ENCODE data around the gene TANGO2. TPM values are rescaled to one million over a fixed set of nuclear protein-coding genes. Genes with fewer than 3 reads are reported as not detected.

TANGO2 gene
- total RNA-seq, 1 experiment from 2014 or later = 14.6 TPM

DNA sequence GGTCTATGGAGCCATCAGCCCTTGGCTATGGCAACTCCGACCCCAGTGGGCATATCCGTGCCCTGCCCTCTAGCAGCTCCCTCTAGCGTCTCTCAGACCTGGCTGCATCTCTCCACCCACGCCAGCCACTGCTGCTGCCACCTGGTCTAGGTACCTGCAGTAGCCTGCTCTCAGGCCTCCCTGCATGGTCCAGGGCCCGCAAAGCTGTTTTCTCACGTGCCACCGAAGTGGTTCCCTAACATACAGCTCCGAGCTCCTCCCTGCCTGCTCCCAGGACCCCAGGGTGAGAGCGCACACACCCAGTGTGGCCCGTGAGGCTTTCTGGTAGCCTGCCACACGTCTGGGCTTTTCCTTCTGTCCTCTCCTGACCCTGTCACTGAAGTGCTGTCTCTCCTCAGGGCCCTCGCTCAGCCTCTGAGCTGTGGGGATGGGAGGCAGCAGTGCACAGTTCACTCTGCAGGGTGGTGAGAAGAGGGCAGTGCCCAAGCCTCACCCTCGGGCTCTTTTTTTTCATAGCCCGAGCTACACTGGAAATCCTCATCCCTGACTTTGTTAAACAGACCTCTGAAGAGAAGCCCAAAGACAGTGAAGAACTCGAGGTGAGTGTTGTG is 73.4 kb downstream of the TANGO2 start:
- no peaks in the 10 kb centered on the region for H3K79me2 ChIP-seq (ENCODE audit: insufficient read depth, low read length)
- DNase-seq = no peak

More for the DNA sequence above, 73.4 kb downstream of the TANGO2 start:
- no peaks in the 10 kb centered on the region for H3K4me1 ChIP-seq (ENCODE audit: insufficient read depth, low read length)
- no peak overlapping the region for H2AK5ac ChIP-seq (ENCODE audit: insufficient read length, low read length)
- no peak for TF ChIP-seq CTCF (conservative IDR thresholded peaks at IDR 0.05)
- no peak overlapping the region for H3K56ac ChIP-seq (ENCODE audit: insufficient read length, low read depth, low read length)
- no peaks in the 10 kb centered on the region for H3K9me3 ChIP-seq (ENCODE audit: control insufficient read depth, low read depth, low read length)
- Mint-ChIP-seq H3K27ac (no peak overlapping the region), H3K4me3 (no peak overlapping the region; a peak in 1 of 5 replicates), H3K9me3 (no peaks in the 10 kb centered on the region), H3K27me3 (ENCODE audit: low read depth) (no peaks in the 10 kb centered on the region; the same call in 1 of the 2 replicates), H3K4me1 (peaks cover 0 to 4% of the 10 kb centered on the region in 2 experiments; a peak in 1 of 4 replicates), H3K36me3 (ENCODE audit: insufficient read depth in 1 of 3, low read depth in 3 of 3) (peaks cover 82 to 100% (median 98%) of the 10 kb centered on the region in 3 experiments)
- H2AFZ ChIP-seq (ENCODE audit: low read length) = no peak overlapping the region
- H4K8ac ChIP-seq (replicated peaks; ENCODE audit: insufficient read length, low read depth, low read length) = no peak overlapping the region
- no peak overlapping the region for H3T11ph ChIP-seq (ENCODE audit: low read length)
- H2BK5ac ChIP-seq (ENCODE audit: insufficient read length, low read length) = no peak overlapping the region
- H3K4ac ChIP-seq (ENCODE audit: low read depth, low read length) = no peak overlapping the region
- no peak overlapping the region for H2BK12ac ChIP-seq (ENCODE audit: insufficient read length, low read depth, low read length)
- no peaks in the 10 kb centered on the region for H4K20me1 ChIP-seq (ENCODE audit: control insufficient read depth, insufficient read depth, insufficient read length)
- no peak overlapping the region for H3K18ac ChIP-seq (ENCODE audit: insufficient read length, low read depth, low read length)
- H3K27me3 ChIP-seq (ENCODE audit: insufficient read depth, low read length) = no peaks in the 10 kb centered on the region
- H4K91ac ChIP-seq (ENCODE audit: insufficient read length, low read depth, low read length) = no peak overlapping the region
- H2BK120ac ChIP-seq (ENCODE audit: low read depth, low read length, poor library complexity, severe bottlenecking) = no peak overlapping the region
- H3K23me2 ChIP-seq (ENCODE audit: insufficient read length, low read depth, low read length, poor library complexity, severe bottlenecking) = no peaks in the 10 kb centered on the region
- H3K4me2 ChIP-seq (ENCODE audit: insufficient read depth, insufficient read length, low read length) = no peak overlapping the region
- H2BK15ac ChIP-seq (ENCODE audit: low read depth, low read length) = no peak overlapping the region
- H3K14ac ChIP-seq (ENCODE audit: insufficient read depth, low read length) = no peak overlapping the region
- no peak overlapping the region for H3K9ac ChIP-seq (ENCODE audit: extremely low read depth, insufficient read length, low read length)
- no peak overlapping the region for H3K23ac ChIP-seq (ENCODE audit: insufficient read length, low read depth, low read length)
- no peak overlapping the region for H4K5ac ChIP-seq (ENCODE audit: insufficient read length, low read depth, low read length)
- no peak overlapping the region for H3K27ac ChIP-seq (ENCODE audit: insufficient read length, low read depth, low read length)
- no CpG with 5 or more reads among the region's 15 CpGs for WGBS (ENCODE audit: extremely low coverage, insufficient read length, low lambda C conversion rate)
- H3K79me1 ChIP-seq (ENCODE audit: insufficient read depth, low read depth, low read length, poor library complexity, severe bottlenecking) = peaks cover 2% of the 10 kb centered on the region
- H2BK20ac ChIP-seq (ENCODE audit: low read depth, low read length, poor library complexity, severe bottlenecking) = no peak overlapping the region
